H1 (cell line): ENCODE data around the gene CYP2J2.
"Not testable (repeated sequence)": the region's sequence is repeated elsewhere in the genome, so short reads cannot be mapped to it uniquely, and the experiment has no call there.

Experiments used
- CTCF ChIP-seq, 3 experiments: IDR thresholded peaks; 1 replicate in 2 of 3; 2 replicates in 1 of 3; pipeline versions ENCODE4 v1.5.1 to v1.6.1; 2011; ENCODE audit warnings: low read length in 3 of 3, mild to moderate bottlenecking in 3 of 3, inconsistent platforms in 2 of 3, low read depth in 1 of 3, moderate library complexity in 1 of 3; ENCODE audit not compliant: insufficient read depth in 1 of 3; ENCODE audit errors: control extremely low read depth in 1 of 3
- SIN3A ChIP-seq, 2 experiments: IDR thresholded peaks in 1 of 2; conservative IDR thresholded peaks in 1 of 2; 2 replicates each; pipeline ENCODE4 v1.6.1; 2011 to 2012; ENCODE audit warnings: low read length in 2 of 2, improper control_type of control experiment in 1 of 2, low read depth in 1 of 2, mild to moderate bottlenecking in 1 of 2
- YY1 ChIP-seq: IDR thresholded peaks from 2 replicates; pipeline ENCODE4 v1.6.1; 2011; ENCODE audit warnings: low read depth, mild to moderate bottlenecking, low read length

- TF ChIP-seq CTCF (IDR thresholded peaks at IDR 0.05; ENCODE audit: control extremely low read depth in 1 of 3, insufficient read depth in 1 of 3, low read depth in 1 of 3, low read length in 3 of 3); SIN3A (conservative IDR thresholded peaks at IDR 0.05 in 1 of 2, IDR thresholded peaks at IDR 0.05 in 1 of 2; ENCODE audit: low read depth in 1 of 2, low read length in 2 of 2); YY1: not testable (repeated sequence)
These were observed 11.7 kb downstream of the CYP2J2 start for GRCh38 chr1:59914791-59915286.
